GM12878 (cell line): ENCODE data around the gene GTSE1. TPM values are rescaled to one million over a fixed set of nuclear protein-coding genes. Genes with fewer than 3 reads are reported as not detected.

Source experiments
- ATAC-seq: fragments of 200-7000 bp; cut with Tn5 transposase; 3 replicates; pipeline ENCODE4 v1.9.1; 2020; ENCODE audit warnings: mild to moderate bottlenecking, moderate library complexity
- BruUV-seq: library from RNA; stranded (reverse); fragments of 400-500 nt; replicated peaks from 2 replicates; lab custom pipeline; 2021; lab: Mats Ljungman, UMichigan
- CTCF ChIA-PET: fragments of 300-600 bp; sonication (Branson Sonifier 250); formaldehyde crosslinking; extraction: SDS; loops from one replicate; lab custom pipeline; 2021; ENCODE audit warnings: inconsistent platforms; lab: Yijun Ruan, JAX
- POLR2A ChIA-PET: fragments of 350-600 bp; formaldehyde crosslinking; extraction: SDS; loops from one replicate; lab custom pipeline; 2021; ENCODE audit warnings: inconsistent platforms; lab: Charles Lee
- RAD21 ChIA-PET: fragments of 300-600 bp; sonication (Branson Sonifier 250); formaldehyde crosslinking; loops from one replicate; lab custom pipeline; 2023; ENCODE audit warnings: antibody characterized with exemption; ENCODE audit not compliant: unreplicated experiment; lab: Charles Lee
- SMC1A ChIA-PET: fragments of 300-600 bp; sonication (Branson Sonifier 250); formaldehyde crosslinking; loops from one replicate; lab custom pipeline; 2023; ENCODE audit not compliant: unreplicated experiment, uncharacterized antibody; lab: Charles Lee
- DNase-seq: peaks from one replicate; pipeline ENCODE4 v3.0.0-alpha.2; 2011; ENCODE audit warnings: low read depth, low spot score
- FAIRE-seq: peaks from 3 replicates; lab custom pipeline; 2011; peaks lifted over from hg19 to GRCh38; lab: Jason Lieb, UNC
- H2AFZ ChIP-seq: 2 replicates; pipeline ENCODE4 v1.6.0; 2011; ENCODE audit warnings: low read depth, low read length, control low read depth; ENCODE audit not compliant: control insufficient read depth
- H3K27ac ChIP-seq: 2 replicates; pipeline ENCODE4 v1.5.1; 2011; ENCODE audit warnings: control low read depth; ENCODE audit not compliant: control insufficient read depth, insufficient read depth
- H3K27me3 ChIP-seq, 2 experiments: replicated peaks in 1 of 2; 2 replicates each; pipeline versions ENCODE4 v1.6.0 to v1.6.1; 2011; ENCODE audit warnings: low read length in 1 of 2; ENCODE audit not compliant: control insufficient read depth in 2 of 2, insufficient read depth in 2 of 2
- H3K36me3 ChIP-seq, 2 experiments: 2 replicates each; pipeline ENCODE4 v1.5.1; 2011; ENCODE audit warnings: low read length in 1 of 2; ENCODE audit not compliant: control insufficient read depth in 2 of 2, insufficient read depth in 2 of 2
- H3K4me1 ChIP-seq: 2 replicates; pipeline ENCODE4 v1.6.1; 2011; ENCODE audit warnings: mild to moderate bottlenecking, low read length, moderate library complexity, mixed read lengths; ENCODE audit not compliant: control insufficient read depth, insufficient read depth
- H3K4me2 ChIP-seq: 2 replicates; pipeline ENCODE4 v1.6.0; 2011; ENCODE audit warnings: control low read depth; ENCODE audit not compliant: control insufficient read depth, insufficient read depth
- H3K4me3 ChIP-seq: fragments of 200-600 bp; sonication (generic); 2 replicates; pipeline ENCODE4 v1.5.1; 2016
- H3K79me2 ChIP-seq: 2 replicates; pipeline ENCODE4 v1.6.0; 2011; ENCODE audit warnings: low read length; ENCODE audit not compliant: control insufficient read depth, insufficient read depth
- H3K9ac ChIP-seq: 2 replicates; pipeline ENCODE4 v1.8.0; 2011; ENCODE audit warnings: low read length, control low read depth, mixed read lengths; ENCODE audit not compliant: control insufficient read depth, insufficient read depth
- H3K9me3 ChIP-seq: replicated peaks from 3 replicates; pipeline ENCODE4 v1.5.1; 2011; ENCODE audit warnings: mild to moderate bottlenecking, low read length; ENCODE audit not compliant: control insufficient read depth, insufficient read depth
- H4K20me1 ChIP-seq: 2 replicates; pipeline ENCODE4 v1.6.0; 2011; ENCODE audit not compliant: control insufficient read depth, insufficient read depth
- ASH2L ChIP-seq: fragments of 300-600, 200-600 bp; sonication (generic); IDR thresholded peaks from 2 replicates; pipeline ENCODE4 v1.6.1; 2017; ENCODE audit warnings: low read depth, mild to moderate bottlenecking, borderline replicate concordance
- CHD1 ChIP-seq: IDR thresholded peaks from 2 replicates; pipeline ENCODE4 v1.6.1; 2012; ENCODE audit warnings: low read depth, low read length, improper control_type of control experiment
- ETV6 ChIP-seq, 2 experiments: fragments of 450-650 bp in 1 of 2; IDR thresholded peaks in 1 of 2; conservative IDR thresholded peaks in 1 of 2; 2 replicates each; pipeline ENCODE4 v1.6.1; 2014; ENCODE audit warnings: antibody characterized with exemption in 1 of 2, borderline replicate concordance in 1 of 2, low read depth in 1 of 2, mild to moderate bottlenecking in 1 of 2, moderate library complexity in 1 of 2
- KDM1A ChIP-seq: fragments of 200-600 bp; sonication (generic); IDR thresholded peaks from 2 replicates; pipeline ENCODE4 v1.6.1; 2016; ENCODE audit warnings: borderline replicate concordance
- NKRF ChIP-seq: fragments of 450-650 bp; conservative IDR thresholded peaks from 2 replicates; pipeline ENCODE4 v1.6.1; 2017; ENCODE audit warnings: mild to moderate bottlenecking, moderate library complexity
- SMARCA5 ChIP-seq: fragments of 450-650 bp; IDR thresholded peaks from 2 replicates; pipeline ENCODE4 v1.6.1; 2017; ENCODE audit warnings: mild to moderate bottlenecking
- SREBF2 ChIP-seq: IDR thresholded peaks from 2 replicates; pipeline ENCODE4 v1.6.1; 2012; ENCODE audit warnings: mild to moderate bottlenecking, low read length
- SUZ12 ChIP-seq: fragments of 200-600 bp; sonication (generic); IDR thresholded peaks from one replicate; pipeline ENCODE4 v1.6.1; 2018; ENCODE audit warnings: antibody characterized with exemption, mild to moderate bottlenecking; ENCODE audit not compliant: unreplicated experiment
- ZNF207 ChIP-seq: fragments of 450-650 bp; IDR thresholded peaks from 2 replicates; pipeline ENCODE4 v1.6.1; 2014; ENCODE audit warnings: antibody characterized with exemption, mild to moderate bottlenecking, borderline replicate concordance
- WGBS: methylation state at CpG from one replicate; pipeline ENCODE4 v1.1.6; 2016; ENCODE audit warnings: low lambda C conversion rate; ENCODE audit not compliant: insufficient replicate concordance, insufficient coverage; ENCODE audit errors: missing lambda C conversion rate; 5-methylcytosine and 5-hydroxymethylcytosine counted together
- in situ Hi-C: fragments of 300-500 bp; cut with MboI; formaldehyde crosslinking; loops from 9 replicates; pipeline ENCODE4 v1.14.3; 2018; ENCODE audit warnings: mixed read lengths
- intact Hi-C: fragments of 100-400 bp; cut with micrococcal nuclease; formaldehyde crosslinking; loops from one replicate; pipeline ENCODE4 v1.14.2; 2022; ENCODE audit not compliant: unreplicated experiment
- polyA plus RNA-seq, 11 experiments: library from polyadenylated mRNA; depleted of rRNA in 4 of 11; unstranded in 6 of 11; stranded (reverse) in 5 of 11; fragments of >200 nt; fragmentation: Nextera tagmentation in 4 of 11; fragmentation: Illumina TruSeq in 1 of 11; extraction: Ambion mirVana in 4 of 11; extraction: Trizol in 1 of 11; gene quantifications; 1 replicate in 1 of 11; 2 replicates in 10 of 11; pipeline versions ENCODE4 v1.2.1 to v1.2.3, GENCODE V29; 2011 to 2016; ENCODE audit warnings: inconsistent platforms in 2 of 11, missing spikeins in 2 of 11, low read depth in 1 of 11
- total RNA-seq, 4 experiments: library from RNA; depleted of rRNA in 3 of 4; stranded (reverse); fragments of >200 nt in 3 of 4; fragmentation: Illumina TruSeq in 1 of 4; extraction: Trizol in 1 of 4; gene quantifications; 2 replicates each; pipeline versions ENCODE4 v1.2.1 to v1.2.3, GENCODE V29; 2013 to 2021
- TF ChIP-seq, protein P1 (sequence below): fragments of 450-650 bp; IDR thresholded peaks from 2 replicates; pipeline ENCODE4 v1.6.1; 2017; ENCODE audit warnings: mild to moderate bottlenecking, low read depth, inconsistent platforms; ENCODE audit not compliant: poor library complexity, severe bottlenecking
- TF ChIP-seq, protein P2 (sequence below): IDR thresholded peaks from 2 replicates; pipeline ENCODE4 v1.6.1; 2011; ENCODE audit warnings: mild to moderate bottlenecking, low read depth, low read length, moderate library complexity; ENCODE audit not compliant: insufficient replicate concordance
- TF ChIP-seq, protein P3 (sequence below): fragments of 450-650 bp; IDR thresholded peaks from 2 replicates; pipeline ENCODE4 v1.6.1; 2014; ENCODE audit warnings: mild to moderate bottlenecking
- TF ChIP-seq, protein P4 (sequence below): fragments of 450-650 bp; IDR thresholded peaks from 2 replicates; pipeline ENCODE4 v1.6.1; 2017; ENCODE audit warnings: antibody characterized with exemption, mild to moderate bottlenecking, moderate library complexity

The GTSE1 gene
- total and polyA plus RNA-seq, 10 of the 15 experiments (the other 5 are each of a cell fraction or from before 2014, with no cell fraction given): 6.6 to 46.2 (median 32.3) TPM

GRCh38 chr22:46274381-46274780, 22.3 kb upstream of the GTSE1 start:
- over 99% methylated on average over 8 of the region's 8 CpGs for WGBS
- no peaks in the 10 kb centered on the region for H3K4me1 ChIP-seq
- H3K27ac ChIP-seq: no peak overlapping the region
- FAIRE-seq (no peak), DNase-seq (no peak)
- POLR2A ChIA-PET: no interaction called here
- no peak overlapping the region for H3K4me3 ChIP-seq
- intact Hi-C loops (no loop called here), in situ Hi-C loops (no loop called here)
- RAD21 ChIA-PET: no interaction called here
- SMC1A ChIA-PET: no interaction called here
- no peaks in the 10 kb centered on the region for H3K79me2 ChIP-seq
- H2AFZ ChIP-seq: no peak overlapping the region
- TF ChIP-seq KDM1A (no peak), ZNF207 (no peak), ASH2L (no peak), SMARCA5 (no peak), SREBF2 (no peak), CHD1 (no peak), SUZ12 (no peak), ETV6 (conservative IDR thresholded peaks at IDR 0.05 in 1 of 2, IDR thresholded peaks at IDR 0.05 in 1 of 2; ENCODE audit: borderline replicate concordance in 1 of 2, low read depth in 1 of 2) (no peak), NKRF (no peak)
- TF ChIP-seq, protein P1, sequence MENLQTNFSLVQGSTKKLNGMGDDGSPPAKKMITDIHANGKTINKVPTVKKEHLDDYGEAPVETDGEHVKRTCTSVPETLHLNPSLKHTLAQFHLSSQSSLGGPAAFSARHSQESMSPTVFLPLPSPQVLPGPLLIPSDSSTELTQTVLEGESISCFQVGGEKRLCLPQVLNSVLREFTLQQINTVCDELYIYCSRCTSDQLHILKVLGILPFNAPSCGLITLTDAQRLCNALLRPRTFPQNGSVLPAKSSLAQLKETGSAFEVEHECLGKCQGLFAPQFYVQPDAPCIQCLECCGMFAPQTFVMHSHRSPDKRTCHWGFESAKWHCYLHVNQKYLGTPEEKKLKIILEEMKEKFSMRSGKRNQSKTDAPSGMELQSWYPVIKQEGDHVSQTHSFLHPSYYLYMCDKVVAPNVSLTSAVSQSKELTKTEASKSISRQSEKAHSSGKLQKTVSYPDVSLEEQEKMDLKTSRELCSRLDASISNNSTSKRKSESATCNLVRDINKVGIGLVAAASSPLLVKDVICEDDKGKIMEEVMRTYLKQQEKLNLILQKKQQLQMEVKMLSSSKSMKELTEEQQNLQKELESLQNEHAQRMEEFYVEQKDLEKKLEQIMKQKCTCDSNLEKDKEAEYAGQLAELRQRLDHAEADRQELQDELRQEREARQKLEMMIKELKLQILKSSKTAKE: no peak
- TF ChIP-seq, protein P2, sequence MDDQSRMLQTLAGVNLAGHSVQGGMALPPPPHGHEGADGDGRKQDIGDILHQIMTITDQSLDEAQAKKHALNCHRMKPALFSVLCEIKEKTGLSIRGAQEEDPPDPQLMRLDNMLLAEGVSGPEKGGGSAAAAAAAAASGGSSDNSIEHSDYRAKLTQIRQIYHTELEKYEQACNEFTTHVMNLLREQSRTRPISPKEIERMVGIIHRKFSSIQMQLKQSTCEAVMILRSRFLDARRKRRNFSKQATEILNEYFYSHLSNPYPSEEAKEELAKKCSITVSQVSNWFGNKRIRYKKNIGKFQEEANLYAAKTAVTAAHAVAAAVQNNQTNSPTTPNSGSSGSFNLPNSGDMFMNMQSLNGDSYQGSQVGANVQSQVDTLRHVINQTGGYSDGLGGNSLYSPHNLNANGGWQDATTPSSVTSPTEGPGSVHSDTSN: no peak
- TF ChIP-seq, protein P3, sequence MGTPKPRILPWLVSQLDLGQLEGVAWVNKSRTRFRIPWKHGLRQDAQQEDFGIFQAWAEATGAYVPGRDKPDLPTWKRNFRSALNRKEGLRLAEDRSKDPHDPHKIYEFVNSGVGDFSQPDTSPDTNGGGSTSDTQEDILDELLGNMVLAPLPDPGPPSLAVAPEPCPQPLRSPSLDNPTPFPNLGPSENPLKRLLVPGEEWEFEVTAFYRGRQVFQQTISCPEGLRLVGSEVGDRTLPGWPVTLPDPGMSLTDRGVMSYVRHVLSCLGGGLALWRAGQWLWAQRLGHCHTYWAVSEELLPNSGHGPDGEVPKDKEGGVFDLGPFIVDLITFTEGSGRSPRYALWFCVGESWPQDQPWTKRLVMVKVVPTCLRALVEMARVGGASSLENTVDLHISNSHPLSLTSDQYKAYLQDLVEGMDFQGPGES: no peak
- TF ChIP-seq, protein P4, sequence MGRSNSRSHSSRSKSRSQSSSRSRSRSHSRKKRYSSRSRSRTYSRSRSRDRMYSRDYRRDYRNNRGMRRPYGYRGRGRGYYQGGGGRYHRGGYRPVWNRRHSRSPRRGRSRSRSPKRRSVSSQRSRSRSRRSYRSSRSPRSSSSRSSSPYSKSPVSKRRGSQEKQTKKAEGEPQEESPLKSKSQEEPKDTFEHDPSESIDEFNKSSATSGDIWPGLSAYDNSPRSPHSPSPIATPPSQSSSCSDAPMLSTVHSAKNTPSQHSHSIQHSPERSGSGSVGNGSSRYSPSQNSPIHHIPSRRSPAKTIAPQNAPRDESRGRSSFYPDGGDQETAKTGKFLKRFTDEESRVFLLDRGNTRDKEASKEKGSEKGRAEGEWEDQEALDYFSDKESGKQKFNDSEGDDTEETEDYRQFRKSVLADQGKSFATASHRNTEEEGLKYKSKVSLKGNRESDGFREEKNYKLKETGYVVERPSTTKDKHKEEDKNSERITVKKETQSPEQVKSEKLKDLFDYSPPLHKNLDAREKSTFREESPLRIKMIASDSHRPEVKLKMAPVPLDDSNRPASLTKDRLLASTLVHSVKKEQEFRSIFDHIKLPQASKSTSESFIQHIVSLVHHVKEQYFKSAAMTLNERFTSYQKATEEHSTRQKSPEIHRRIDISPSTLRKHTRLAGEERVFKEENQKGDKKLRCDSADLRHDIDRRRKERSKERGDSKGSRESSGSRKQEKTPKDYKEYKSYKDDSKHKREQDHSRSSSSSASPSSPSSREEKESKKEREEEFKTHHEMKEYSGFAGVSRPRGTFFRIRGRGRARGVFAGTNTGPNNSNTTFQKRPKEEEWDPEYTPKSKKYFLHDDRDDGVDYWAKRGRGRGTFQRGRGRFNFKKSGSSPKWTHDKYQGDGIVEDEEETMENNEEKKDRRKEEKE: no peak
- TF ChIP-seq, all 136 proteins: peak for 0
- Histone ChIP-seq H3K9ac (no peak overlapping the region), H3K36me3 (peaks cover 3 to 5% of the 10 kb centered on the region in 2 experiments; a peak in 3 of 4 replicates), H3K9me3 (peaks cover 2% of the 10 kb centered on the region; the same call in 2 of the 3 replicates), H3K27me3 (no peaks in the 10 kb centered on the region), H4K20me1 (no peaks in the 10 kb centered on the region), H3K4me2 (no peak overlapping the region)
- no TSS peak for BruUV-seq
- no peak for ATAC-seq
- CTCF ChIA-PET: no interaction called here
